ENCODE data around the gene DES. TPM values are rescaled to one million over a fixed set of nuclear protein-coding genes. Genes with fewer than 3 reads are reported as not detected.
A peak's percentile ranks its signal among the peaks of the same experiment; 100 is the strongest.

DES gene
- total RNA-seq, 1 experiment from 2014 or later: not detected

DNA sequence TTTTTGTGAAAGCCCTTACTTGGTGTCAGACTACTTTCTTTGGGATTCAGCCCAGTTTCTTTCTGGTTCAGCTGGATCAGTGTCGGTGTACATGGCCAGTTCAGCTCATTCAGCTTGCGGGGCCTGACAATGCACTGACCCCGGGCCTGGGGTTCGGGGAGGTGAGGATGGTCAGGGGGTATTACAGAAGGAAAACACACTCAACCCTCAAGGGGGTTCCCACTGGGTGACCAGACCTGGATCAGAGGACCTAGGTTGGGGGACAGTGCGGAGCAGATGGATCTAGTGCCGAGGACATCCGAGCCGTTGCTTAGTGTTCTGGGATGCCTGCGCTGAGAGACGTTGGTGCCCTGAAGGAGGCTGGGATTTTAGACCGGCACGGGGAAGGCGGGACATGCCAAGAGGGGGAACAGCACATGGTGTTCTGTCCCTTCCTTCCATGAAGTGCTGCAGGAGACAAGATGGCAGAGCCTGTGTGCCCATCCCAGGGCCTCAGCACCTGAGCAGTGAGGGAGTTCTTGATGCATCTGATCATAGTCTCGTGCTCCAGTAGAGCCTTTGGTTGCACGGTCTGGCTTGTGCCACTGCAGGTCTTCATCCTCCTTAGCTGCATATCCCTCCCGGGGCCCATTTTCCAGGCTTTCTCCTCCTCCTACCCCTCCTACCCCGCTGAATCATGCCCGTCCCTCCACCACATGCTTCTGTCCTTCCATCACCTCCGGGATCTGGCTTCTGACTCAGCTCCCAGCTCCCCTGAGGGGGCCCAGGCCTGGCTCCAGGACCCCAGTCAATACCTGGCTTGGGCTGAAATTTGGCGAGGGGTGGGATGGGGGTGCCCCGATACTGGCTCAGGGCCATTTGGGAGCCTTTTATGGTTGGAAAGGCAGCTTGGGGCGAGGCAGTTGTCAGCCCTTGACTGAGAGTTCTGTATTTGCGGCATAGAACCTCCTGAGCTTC lies 34.5 kb downstream of the DES start:
- peak overlapping the region; percentile 47 for H3K4me3 ChIP-seq (ENCODE audit: low read length)
- no peaks in the 10 kb centered on the region for H3K9me2 ChIP-seq (replicated peaks; ENCODE audit: low read length)
- no peaks in the 10 kb centered on the region for H4K20me1 ChIP-seq (ENCODE audit: low read length)
- no peaks in the 10 kb centered on the region for H3K79me2 ChIP-seq (ENCODE audit: low read length)
- peaks cover 47% of the 10 kb centered on the region for H3K4me1 ChIP-seq (ENCODE audit: insufficient read depth, low read length)
- intact Hi-C loops (cut with micrococcal nuclease): loop anchor here (2.0 kb wide), 1 partner anchor 50 kb away; no protein-coding TSS in a partner anchor
- peak overlapping the region; percentile 73 for H2AFZ ChIP-seq (ENCODE audit: low read length)
- ATAC-seq: peak; percentile 90
- peak overlapping the region; percentile 78 for H3K4me2 ChIP-seq (ENCODE audit: low read length)
- peak overlapping the region; percentile 92 for H3K27ac ChIP-seq (ENCODE audit: low read length)
- H3K9ac ChIP-seq (ENCODE audit: low read length): peak overlapping the region; percentile 62
- no peaks in the 10 kb centered on the region for H3K27me3 ChIP-seq (ENCODE audit: low read length)
- CTCF ChIA-PET: interaction anchor here (0.5 to 1.1 kb wide), 5 partner anchors 33 to 238 kb away, joined by 3 to 9 read pairs (median 3); partner anchors contain the start of gene DNPEP
- no peak for TF ChIP-seq EZH2phosphoT487 (IDR thresholded peaks at IDR 0.05; ENCODE audit: borderline replicate concordance, low read length)
- no peak for TF ChIP-seq EZH2 (IDR thresholded peaks at IDR 0.05; ENCODE audit: low read length, unreplicated experiment)
- TF ChIP-seq, protein P1, sequence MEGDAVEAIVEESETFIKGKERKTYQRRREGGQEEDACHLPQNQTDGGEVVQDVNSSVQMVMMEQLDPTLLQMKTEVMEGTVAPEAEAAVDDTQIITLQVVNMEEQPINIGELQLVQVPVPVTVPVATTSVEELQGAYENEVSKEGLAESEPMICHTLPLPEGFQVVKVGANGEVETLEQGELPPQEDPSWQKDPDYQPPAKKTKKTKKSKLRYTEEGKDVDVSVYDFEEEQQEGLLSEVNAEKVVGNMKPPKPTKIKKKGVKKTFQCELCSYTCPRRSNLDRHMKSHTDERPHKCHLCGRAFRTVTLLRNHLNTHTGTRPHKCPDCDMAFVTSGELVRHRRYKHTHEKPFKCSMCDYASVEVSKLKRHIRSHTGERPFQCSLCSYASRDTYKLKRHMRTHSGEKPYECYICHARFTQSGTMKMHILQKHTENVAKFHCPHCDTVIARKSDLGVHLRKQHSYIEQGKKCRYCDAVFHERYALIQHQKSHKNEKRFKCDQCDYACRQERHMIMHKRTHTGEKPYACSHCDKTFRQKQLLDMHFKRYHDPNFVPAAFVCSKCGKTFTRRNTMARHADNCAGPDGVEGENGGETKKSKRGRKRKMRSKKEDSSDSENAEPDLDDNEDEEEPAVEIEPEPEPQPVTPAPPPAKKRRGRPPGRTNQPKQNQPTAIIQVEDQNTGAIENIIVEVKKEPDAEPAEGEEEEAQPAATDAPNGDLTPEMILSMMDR (conservative IDR thresholded peaks at IDR 0.05; ENCODE audit: low read depth, low read length): no peak
- H3F3A ChIP-seq (ENCODE audit: low read length, unreplicated experiment): no peaks in the 10 kb centered on the region
- BruUV-seq (replicated peaks): no TSS peak
- peak; percentile 98 for DNase-seq
- no peaks in the 10 kb centered on the region for H3K9me3 ChIP-seq (ENCODE audit: low read length)
- POLR2A ChIA-PET (ENCODE audit: unreplicated experiment): interaction anchor here (0.7 to 1.7 kb wide), 3 partner anchors 11 to 46 kb away, joined by 3 to 11 read pairs (median 4); partner anchors contain the start of gene GMPPA
- peaks cover 2% of the 10 kb centered on the region; the same call in 1 of the 2 replicates for H3K36me3 ChIP-seq (ENCODE audit: low read depth, low read length)

DNA sequence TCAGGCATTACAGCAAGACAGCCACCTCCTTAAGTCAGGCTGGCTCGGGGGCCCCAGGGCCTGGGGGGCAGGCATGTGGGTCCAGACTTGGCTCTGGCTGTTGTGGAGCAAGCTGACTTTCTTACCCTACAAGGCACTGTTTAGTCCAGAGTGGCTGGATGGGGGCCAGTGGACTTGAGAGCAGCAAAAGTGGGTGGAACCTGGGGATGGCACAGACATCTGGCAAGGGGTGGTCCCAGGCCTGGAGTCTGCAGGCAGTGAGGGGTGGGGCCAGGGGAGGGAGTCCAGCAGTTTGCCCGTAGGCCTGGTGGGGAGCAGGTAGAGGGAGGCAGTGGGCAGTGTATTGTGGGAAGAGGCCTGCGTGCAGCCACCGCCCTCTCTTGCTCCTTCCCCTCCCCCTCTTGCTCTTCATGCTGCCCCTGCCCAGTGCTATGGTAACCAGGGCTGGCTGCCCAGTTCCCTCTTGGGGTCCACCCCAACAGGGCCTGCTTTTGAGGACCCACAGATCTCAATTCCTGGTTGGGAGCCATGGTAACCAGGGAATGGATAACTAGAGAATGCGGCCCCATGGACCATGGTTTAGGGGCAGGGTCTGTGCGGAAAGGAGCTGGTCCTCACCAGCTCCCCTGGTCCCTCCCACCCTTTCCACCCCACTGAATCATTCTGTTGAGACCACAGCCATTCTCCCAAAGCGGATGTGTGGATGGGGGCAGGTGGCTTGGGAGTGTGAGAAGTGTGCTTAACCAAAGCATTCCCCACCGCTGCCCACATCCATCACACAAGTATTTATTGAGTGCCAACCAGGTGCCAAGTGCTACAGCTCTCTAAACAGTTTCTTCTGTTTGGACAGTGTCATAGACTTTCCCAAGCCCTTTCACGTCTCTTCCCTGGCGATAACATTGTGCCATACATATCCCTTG lies 35.8 kb downstream of the DES start:
- Histone ChIP-seq H3K27ac (ENCODE audit: low read length) (peak overlapping the region; percentile 92), H3K4me1 (ENCODE audit: insufficient read depth, low read length) (peaks cover 56% of the 10 kb centered on the region), H3K4me3 (ENCODE audit: low read length) (peak overlapping the region; percentile 47), H3K9me2 (replicated peaks; ENCODE audit: low read length) (no peaks in the 10 kb centered on the region), H2AFZ (ENCODE audit: low read length) (peak overlapping the region; percentile 73), H3K9me3 (ENCODE audit: low read length) (no peaks in the 10 kb centered on the region), H3K9ac (ENCODE audit: low read length) (peak overlapping the region; percentile 62), H3K79me2 (ENCODE audit: low read length) (no peaks in the 10 kb centered on the region), H3K4me2 (ENCODE audit: low read length) (peak overlapping the region; percentile 78), H4K20me1 (ENCODE audit: low read length) (no peaks in the 10 kb centered on the region), H3K36me3 (ENCODE audit: low read depth, low read length) (peaks cover 2% of the 10 kb centered on the region; the same call in 1 of the 2 replicates), H3K27me3 (ENCODE audit: low read length) (no peaks in the 10 kb centered on the region), H3F3A (ENCODE audit: low read length, unreplicated experiment) (no peaks in the 10 kb centered on the region)
- POLR2A ChIA-PET (ENCODE audit: unreplicated experiment): interaction anchor here (1.3 to 1.7 kb wide), 2 partner anchors 12 to 44 kb away, joined by 4 to 11 read pairs; no protein-coding TSS in a partner anchor
- BruUV-seq (replicated peaks): no TSS peak
- intact Hi-C loops (cut with micrococcal nuclease): loop anchor here (2.0 kb wide), 1 partner anchor 51 kb away; no protein-coding TSS in a partner anchor
- CTCF ChIA-PET: interaction anchor here (0.7 to 1.1 kb wide), 3 partner anchors 51 to 76 kb away, joined by 3 to 9 read pairs (median 7); partner anchors contain the start of gene DNPEP
- DNase-seq (peak; percentile 78), ATAC-seq (peak; percentile 14)
- TF ChIP-seq EZH2 (IDR thresholded peaks at IDR 0.05; ENCODE audit: low read length, unreplicated experiment): no peak
- TF ChIP-seq, protein P1 (conservative IDR thresholded peaks at IDR 0.05; ENCODE audit: low read depth, low read length): no peak
